WTC11 (cell line): ENCODE measurements around the gene PLXNA1. TPM values are rescaled to one million over a fixed set of nuclear protein-coding genes. Genes with fewer than 3 reads are reported as not detected.

ENCODE experiments used
- ATAC-seq: fragments of 200-7000 bp; cut with Tn5 transposase; 2 replicates; pipeline ENCODE4 v1.10.0; 2021; ENCODE audit warnings: mild to moderate bottlenecking, moderate library complexity
- CTCF ChIA-PET: fragments of 300-600 bp; sonication (Branson Sonifier 250); formaldehyde crosslinking; loops from one replicate; lab custom pipeline; 2021; ENCODE audit warnings: antibody characterized with exemption; lab: Charles Lee
- POLR2A ChIA-PET: fragments of 350-600 bp; sonication (Branson Sonifier 250); formaldehyde crosslinking; loops from one replicate; lab custom pipeline; 2021; ENCODE audit warnings: antibody characterized with exemption; lab: Charles Lee
- DNase-seq: peaks from one replicate; pipeline ENCODE4 v3.0.0; 2021; ENCODE audit warnings: low spot score
- H3K27ac Mint-ChIP-seq: 2 replicates; pipeline ENCODE4 v1.8.0; 2021; ENCODE audit warnings: mixed read lengths
- H3K27me3 Mint-ChIP-seq: 2 replicates; pipeline ENCODE4 v1.8.0; 2021; ENCODE audit warnings: low read depth, mild to moderate bottlenecking, moderate library complexity, mixed read lengths
- H3K36me3 Mint-ChIP-seq: 2 replicates; pipeline ENCODE4 v1.8.0; 2021; ENCODE audit warnings: mixed read lengths
- H3K4me1 Mint-ChIP-seq: 2 replicates; pipeline ENCODE4 v1.8.0; 2022; ENCODE audit warnings: mixed read lengths
- H3K4me3 Mint-ChIP-seq: 2 replicates; pipeline ENCODE4 v1.8.0; 2021; ENCODE audit warnings: mild to moderate bottlenecking, moderate library complexity, mixed read lengths
- H3K9me3 Mint-ChIP-seq: 2 replicates; pipeline ENCODE4 v1.8.0; 2021; ENCODE audit warnings: mixed read lengths
- CDX4 ChIP-seq: fragments of 250-450 bp; sonication (Bioruptor Pico); IDR thresholded peaks from 2 replicates; pipeline ENCODE4 v1.9.0; 2021; ENCODE audit warnings: moderate library complexity, mild to moderate bottlenecking, inconsistent platforms, borderline replicate concordance
- CREM ChIP-seq: sonication (generic); formaldehyde crosslinking; IDR thresholded peaks from 2 replicates; pipeline ENCODE4 v1.8.1; 2022; ENCODE audit warnings: mild to moderate bottlenecking, missing genetic modification reagents, moderate library complexity
- FOXP1 ChIP-seq: sonication (generic); formaldehyde crosslinking; IDR thresholded peaks from 2 replicates; pipeline ENCODE4 v1.8.0; 2022; ENCODE audit warnings: missing genetic modification reagents, mild to moderate bottlenecking, moderate library complexity, borderline replicate concordance
- FOXP4 ChIP-seq: sonication (generic); formaldehyde crosslinking; IDR thresholded peaks from 2 replicates; pipeline ENCODE4 v1.8.0; 2022; ENCODE audit warnings: mild to moderate bottlenecking, missing genetic modification reagents
- MXD4 ChIP-seq: fragments of 250-450 bp; sonication (Bioruptor Pico); IDR thresholded peaks from 2 replicates; pipeline ENCODE4 v1.8.0; 2021; ENCODE audit warnings: mild to moderate bottlenecking, moderate library complexity, borderline replicate concordance
- NR3C1 ChIP-seq: sonication (generic); formaldehyde crosslinking; conservative IDR thresholded peaks from 2 replicates; pipeline ENCODE4 v1.8.1; 2023; ENCODE audit warnings: low read depth, mild to moderate bottlenecking, missing genetic modification reagents
- RORB ChIP-seq: fragments of 250-450 bp; sonication (Bioruptor Pico); IDR thresholded peaks from 2 replicates; pipeline ENCODE4 v1.9.0; 2021; ENCODE audit warnings: mild to moderate bottlenecking
- TEAD1 ChIP-seq: sonication (generic); formaldehyde crosslinking; IDR thresholded peaks from 2 replicates; pipeline ENCODE4 v1.8.0; 2022; ENCODE audit warnings: mild to moderate bottlenecking, missing genetic modification reagents
- ZNF219 ChIP-seq: sonication (generic); formaldehyde crosslinking; IDR thresholded peaks from 2 replicates; pipeline ENCODE4 v1.8.0; 2023; ENCODE audit warnings: missing genetic modification reagents, mild to moderate bottlenecking, borderline replicate concordance
- ZNF232 ChIP-seq: sonication (generic); formaldehyde crosslinking; IDR thresholded peaks from 2 replicates; pipeline ENCODE4 v1.8.0; 2022; ENCODE audit warnings: mild to moderate bottlenecking, missing genetic modification reagents
- ZNF416 ChIP-seq: fragments of 250-450 bp; sonication (Bioruptor Pico); IDR thresholded peaks from 2 replicates; pipeline ENCODE4 v1.9.0; 2021; ENCODE audit warnings: mild to moderate bottlenecking, inconsistent platforms
- ZNF423 ChIP-seq: fragments of 250-450 bp; sonication (Bioruptor Pico); IDR thresholded peaks from 2 replicates; pipeline ENCODE4 v2.1.2; 2022; ENCODE audit warnings: mild to moderate bottlenecking, moderate library complexity
- ZNF425 ChIP-seq: fragments of 250-450 bp; sonication (Bioruptor Pico); conservative IDR thresholded peaks from 2 replicates; pipeline ENCODE4 v1.9.0; 2021; ENCODE audit warnings: mild to moderate bottlenecking
- total RNA-seq: library from RNA; stranded (reverse); gene quantifications from 3 replicates; pipeline ENCODE4 v1.2.3, GENCODE V29; 2021
- TF ChIP-seq, protein P1 (sequence below): fragments of 250-450 bp; sonication (Bioruptor Pico); IDR thresholded peaks from 2 replicates; pipeline ENCODE4 v2.1.2; 2022; ENCODE audit warnings: mild to moderate bottlenecking, moderate library complexity
- TF ChIP-seq, protein P2 (sequence below): sonication (generic); formaldehyde crosslinking; IDR thresholded peaks from 2 replicates; pipeline ENCODE4 v1.8.1; 2022; ENCODE audit warnings: low read depth, mild to moderate bottlenecking, moderate library complexity, missing genetic modification reagents, borderline replicate concordance
- TF ChIP-seq, protein P3 (sequence below): sonication (generic); formaldehyde crosslinking; conservative IDR thresholded peaks from 2 replicates; pipeline ENCODE4 v1.8.1; 2023; ENCODE audit warnings: mild to moderate bottlenecking, low read depth, missing genetic modification reagents, moderate library complexity
- TF ChIP-seq, protein P4 (sequence below): fragments of 250-450 bp; sonication (Bioruptor Pico); IDR thresholded peaks from 2 replicates; pipeline ENCODE4 v1.9.0; 2021; ENCODE audit warnings: mild to moderate bottlenecking
- TF ChIP-seq, protein P5 (sequence below): sonication (generic); formaldehyde crosslinking; IDR thresholded peaks from 2 replicates; pipeline ENCODE4 v1.8.0; 2023; ENCODE audit warnings: missing genetic modification reagents
- TF ChIP-seq, protein P6 (sequence below): sonication (generic); formaldehyde crosslinking; IDR thresholded peaks from 2 replicates; pipeline ENCODE4 v1.8.1; 2023; ENCODE audit warnings: mild to moderate bottlenecking, missing genetic modification reagents

PLXNA1 gene
- total RNA-seq, 1 experiment from 2014 or later = 53.8 TPM

DNA sequence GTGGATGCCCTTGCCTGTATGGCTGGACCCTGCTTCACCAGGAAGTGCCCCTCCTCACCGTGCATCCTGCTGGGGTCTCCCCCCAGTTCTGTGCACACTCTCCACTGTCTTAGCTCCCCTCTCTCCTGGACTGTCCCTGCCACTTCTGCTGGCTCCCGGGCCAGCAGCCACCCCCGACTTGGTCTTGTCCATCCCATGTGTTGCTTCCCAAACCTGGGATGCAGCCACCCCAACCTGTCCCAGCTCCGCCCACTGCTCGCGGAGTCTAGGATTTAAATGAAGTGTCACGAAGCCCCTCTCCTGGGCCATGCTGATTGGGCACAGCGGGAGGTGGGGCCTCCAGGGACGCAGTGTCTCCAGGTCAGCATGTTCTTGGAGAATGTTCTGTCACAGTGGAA is 48.5 kb downstream of the PLXNA1 start (continued):
- TF ChIP-seq RORB (CRISPR knock-in tag) (no peak), FOXP1 (CRISPR knock-in tag) (no peak)
- TF ChIP-seq, protein P1, sequence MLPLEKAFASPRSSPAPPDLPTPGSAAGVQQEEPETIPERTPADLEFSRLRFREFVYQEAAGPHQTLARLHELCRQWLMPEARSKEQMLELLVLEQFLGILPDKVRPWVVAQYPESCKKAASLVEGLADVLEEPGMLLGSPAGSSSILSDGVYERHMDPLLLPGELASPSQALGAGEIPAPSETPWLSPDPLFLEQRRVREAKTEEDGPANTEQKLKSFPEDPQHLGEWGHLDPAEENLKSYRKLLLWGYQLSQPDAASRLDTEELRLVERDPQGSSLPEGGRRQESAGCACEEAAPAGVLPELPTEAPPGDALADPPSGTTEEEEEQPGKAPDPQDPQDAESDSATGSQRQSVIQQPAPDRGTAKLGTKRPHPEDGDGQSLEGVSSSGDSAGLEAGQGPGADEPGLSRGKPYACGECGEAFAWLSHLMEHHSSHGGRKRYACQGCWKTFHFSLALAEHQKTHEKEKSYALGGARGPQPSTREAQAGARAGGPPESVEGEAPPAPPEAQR (CRISPR knock-in tag) = no peak
- TF ChIP-seq, protein P2, sequence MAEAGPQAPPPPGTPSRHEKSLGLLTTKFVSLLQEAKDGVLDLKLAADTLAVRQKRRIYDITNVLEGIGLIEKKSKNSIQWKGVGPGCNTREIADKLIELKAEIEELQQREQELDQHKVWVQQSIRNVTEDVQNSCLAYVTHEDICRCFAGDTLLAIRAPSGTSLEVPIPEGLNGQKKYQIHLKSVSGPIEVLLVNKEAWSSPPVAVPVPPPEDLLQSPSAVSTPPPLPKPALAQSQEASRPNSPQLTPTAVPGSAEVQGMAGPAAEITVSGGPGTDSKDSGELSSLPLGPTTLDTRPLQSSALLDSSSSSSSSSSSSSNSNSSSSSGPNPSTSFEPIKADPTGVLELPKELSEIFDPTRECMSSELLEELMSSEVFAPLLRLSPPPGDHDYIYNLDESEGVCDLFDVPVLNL (CRISPR knock-in tag) = no peak

- H3K4me1 Mint-ChIP-seq = no peaks in the 10 kb centered on the region
- CTCF ChIA-PET = no interaction called here
- no peaks in the 10 kb centered on the region for H3K9me3 Mint-ChIP-seq
- H3K36me3 Mint-ChIP-seq = peaks cover 2% of the 10 kb centered on the region
- H3K4me3 Mint-ChIP-seq = no peak overlapping the region
- POLR2A ChIA-PET = no interaction called here
- H3K27me3 Mint-ChIP-seq = no peaks in the 10 kb centered on the region
- ATAC-seq (no peak), DNase-seq (no peak)
- no peak overlapping the region for H3K27ac Mint-ChIP-seq
- TF ChIP-seq MXD4 (CRISPR knock-in tag) (no peak), CREM (no peak), ZNF219 (no peak), ZNF232 (CRISPR knock-in tag) (no peak), ZNF425 (CRISPR knock-in tag) (no peak), ZNF416 (CRISPR knock-in tag) (no peak)
- TF ChIP-seq, protein P3, sequence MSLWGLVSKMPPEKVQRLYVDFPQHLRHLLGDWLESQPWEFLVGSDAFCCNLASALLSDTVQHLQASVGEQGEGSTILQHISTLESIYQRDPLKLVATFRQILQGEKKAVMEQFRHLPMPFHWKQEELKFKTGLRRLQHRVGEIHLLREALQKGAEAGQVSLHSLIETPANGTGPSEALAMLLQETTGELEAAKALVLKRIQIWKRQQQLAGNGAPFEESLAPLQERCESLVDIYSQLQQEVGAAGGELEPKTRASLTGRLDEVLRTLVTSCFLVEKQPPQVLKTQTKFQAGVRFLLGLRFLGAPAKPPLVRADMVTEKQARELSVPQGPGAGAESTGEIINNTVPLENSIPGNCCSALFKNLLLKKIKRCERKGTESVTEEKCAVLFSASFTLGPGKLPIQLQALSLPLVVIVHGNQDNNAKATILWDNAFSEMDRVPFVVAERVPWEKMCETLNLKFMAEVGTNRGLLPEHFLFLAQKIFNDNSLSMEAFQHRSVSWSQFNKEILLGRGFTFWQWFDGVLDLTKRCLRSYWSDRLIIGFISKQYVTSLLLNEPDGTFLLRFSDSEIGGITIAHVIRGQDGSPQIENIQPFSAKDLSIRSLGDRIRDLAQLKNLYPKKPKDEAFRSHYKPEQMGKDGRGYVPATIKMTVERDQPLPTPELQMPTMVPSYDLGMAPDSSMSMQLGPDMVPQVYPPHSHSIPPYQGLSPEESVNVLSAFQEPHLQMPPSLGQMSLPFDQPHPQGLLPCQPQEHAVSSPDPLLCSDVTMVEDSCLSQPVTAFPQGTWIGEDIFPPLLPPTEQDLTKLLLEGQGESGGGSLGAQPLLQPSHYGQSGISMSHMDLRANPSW (CRISPR knock-in tag) = no peak
- TF ChIP-seq, protein P4, sequence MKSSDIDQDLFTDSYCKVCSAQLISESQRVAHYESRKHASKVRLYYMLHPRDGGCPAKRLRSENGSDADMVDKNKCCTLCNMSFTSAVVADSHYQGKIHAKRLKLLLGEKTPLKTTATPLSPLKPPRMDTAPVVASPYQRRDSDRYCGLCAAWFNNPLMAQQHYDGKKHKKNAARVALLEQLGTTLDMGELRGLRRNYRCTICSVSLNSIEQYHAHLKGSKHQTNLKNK (CRISPR knock-in tag) = no peak
Measured at GRCh38 chr3:127031845-127032244, 48.9 kb downstream of the PLXNA1 start.

DNA sequence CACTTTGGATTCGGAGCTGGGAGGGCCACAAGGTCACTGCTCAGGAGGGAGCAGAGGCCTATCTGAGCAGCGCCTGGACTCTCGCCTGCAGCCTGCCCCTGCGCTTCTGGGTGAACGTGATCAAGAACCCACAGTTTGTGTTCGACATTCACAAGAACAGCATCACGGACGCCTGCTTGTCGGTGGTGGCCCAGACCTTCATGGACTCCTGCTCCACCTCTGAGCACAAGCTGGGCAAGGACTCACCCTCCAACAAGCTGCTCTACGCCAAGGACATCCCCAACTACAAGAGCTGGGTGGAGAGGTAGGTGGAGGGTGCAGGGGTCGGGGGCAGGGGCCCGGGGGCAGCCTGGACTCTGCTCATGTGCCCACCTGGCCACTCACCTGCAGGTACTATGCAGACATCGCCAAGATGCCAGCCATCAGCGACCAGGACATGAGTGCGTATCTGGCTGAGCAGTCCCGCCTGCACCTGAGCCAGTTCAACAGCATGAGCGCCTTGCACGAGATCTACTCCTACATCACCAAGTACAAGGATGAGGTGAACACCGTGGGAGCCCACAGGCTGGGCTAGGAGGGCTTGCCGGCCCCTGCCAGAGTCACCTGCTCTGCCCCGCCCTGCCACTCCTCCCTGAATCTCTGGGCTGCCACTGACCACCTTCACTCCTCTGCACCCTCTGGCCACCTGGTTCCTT is 49.5 kb downstream of the PLXNA1 start:
- no peaks in the 10 kb centered on the region for H3K4me1 Mint-ChIP-seq
- ChIA-PET CTCF (no interaction called here), POLR2A (no interaction called here)
- DNase-seq = no peak
- no peaks in the 10 kb centered on the region for H3K9me3 Mint-ChIP-seq
- H3K27ac Mint-ChIP-seq = no peak overlapping the region
- ATAC-seq = no peak
- H3K4me3 Mint-ChIP-seq = no peak overlapping the region
- no peaks in the 10 kb centered on the region for H3K27me3 Mint-ChIP-seq
- peaks cover 2% of the 10 kb centered on the region for H3K36me3 Mint-ChIP-seq
- TF ChIP-seq NR3C1 (CRISPR knock-in tag) (no peak), TEAD1 (no peak), CREM (no peak), CDX4 (CRISPR knock-in tag) (no peak), ZNF219 (no peak), ZNF423 (no peak), FOXP4 (CRISPR knock-in tag) (no peak)
- TF ChIP-seq, protein P5, sequence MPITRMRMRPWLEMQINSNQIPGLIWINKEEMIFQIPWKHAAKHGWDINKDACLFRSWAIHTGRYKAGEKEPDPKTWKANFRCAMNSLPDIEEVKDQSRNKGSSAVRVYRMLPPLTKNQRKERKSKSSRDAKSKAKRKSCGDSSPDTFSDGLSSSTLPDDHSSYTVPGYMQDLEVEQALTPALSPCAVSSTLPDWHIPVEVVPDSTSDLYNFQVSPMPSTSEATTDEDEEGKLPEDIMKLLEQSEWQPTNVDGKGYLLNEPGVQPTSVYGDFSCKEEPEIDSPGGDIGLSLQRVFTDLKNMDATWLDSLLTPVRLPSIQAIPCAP (CRISPR knock-in tag) = no peak
- TF ChIP-seq, protein P6, sequence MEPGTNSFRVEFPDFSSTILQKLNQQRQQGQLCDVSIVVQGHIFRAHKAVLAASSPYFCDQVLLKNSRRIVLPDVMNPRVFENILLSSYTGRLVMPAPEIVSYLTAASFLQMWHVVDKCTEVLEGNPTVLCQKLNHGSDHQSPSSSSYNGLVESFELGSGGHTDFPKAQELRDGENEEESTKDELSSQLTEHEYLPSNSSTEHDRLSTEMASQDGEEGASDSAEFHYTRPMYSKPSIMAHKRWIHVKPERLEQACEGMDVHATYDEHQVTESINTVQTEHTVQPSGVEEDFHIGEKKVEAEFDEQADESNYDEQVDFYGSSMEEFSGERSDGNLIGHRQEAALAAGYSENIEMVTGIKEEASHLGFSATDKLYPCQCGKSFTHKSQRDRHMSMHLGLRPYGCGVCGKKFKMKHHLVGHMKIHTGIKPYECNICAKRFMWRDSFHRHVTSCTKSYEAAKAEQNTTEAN (CRISPR knock-in tag) = no peak
